Panc1 (cell line): ENCODE results near the gene MTAP. TPM values are rescaled to one million over a fixed set of nuclear protein-coding genes. Genes with fewer than 3 reads are reported as not detected.

ENCODE experiments used
- ATAC-seq: fragments of 200-7000 bp; cut with Tn5 transposase; 2 replicates; pipeline ENCODE4 v1.9.1; 2020; ENCODE audit warnings: mild to moderate bottlenecking, moderate library complexity
- BruUV-seq: library from RNA; stranded (reverse); fragments of 400-500 nt; replicated peaks from 2 replicates; lab custom pipeline; 2021; lab: Mats Ljungman, UMichigan
- CTCF ChIA-PET: fragments of 300-600 bp; sonication (Branson Sonifier 250); formaldehyde crosslinking; loops from one replicate; lab custom pipeline; 2022; ENCODE audit warnings: antibody characterized with exemption; lab: Charles Lee
- POLR2A ChIA-PET: fragments of 300-600 bp; sonication (Branson Sonifier 250); formaldehyde crosslinking; loops from one replicate; lab custom pipeline; 2022; ENCODE audit warnings: antibody characterized with exemption; lab: Charles Lee
- DNase-seq: peaks from one replicate; pipeline ENCODE4 v3.0.0-alpha.2; 2010; ENCODE audit warnings: low read depth, low spot score
- H3K27ac ChIP-seq: 2 replicates; pipeline ENCODE4 v1.5.1; 2011; ENCODE audit warnings: mild to moderate bottlenecking, low read length, inconsistent platforms
- H3K27me3 ChIP-seq: fragments of 200-500 bp; sonication (Bioruptor generic); 2 replicates; pipeline ENCODE4 v1.6.0; 2014; ENCODE audit warnings: low read length, inconsistent platforms; ENCODE audit not compliant: control insufficient read depth, insufficient read depth
- H3K36me3 ChIP-seq: fragments of 200-500 bp; sonication (Bioruptor generic); 2 replicates; pipeline ENCODE4 v1.5.1; 2014; ENCODE audit warnings: inconsistent platforms, mild to moderate bottlenecking, low read length, moderate library complexity; ENCODE audit not compliant: control insufficient read depth, insufficient read depth
- H3K4me1 ChIP-seq: 2 replicates; pipeline ENCODE4 v1.5.1; 2011; ENCODE audit warnings: inconsistent platforms, mild to moderate bottlenecking, low read length, moderate library complexity; ENCODE audit not compliant: control insufficient read depth, insufficient read depth
- H3K4me3 ChIP-seq, 2 experiments: 2 replicates each; pipeline ENCODE4 v1.5.1; 2011 to 2012; ENCODE audit warnings: low read depth in 2 of 2, low read length in 2 of 2, mild to moderate bottlenecking in 2 of 2, inconsistent platforms in 1 of 2, moderate library complexity in 1 of 2
- H3K9me3 ChIP-seq: fragments of 200-500 bp; sonication (Bioruptor generic); 2 replicates; pipeline ENCODE4 v1.5.1; 2014; ENCODE audit warnings: low read depth, mild to moderate bottlenecking, inconsistent platforms, low read length, moderate library complexity; ENCODE audit not compliant: control insufficient read depth, insufficient read depth
- CTCF ChIP-seq: fragments of 450-650 bp; IDR thresholded peaks from 2 replicates; pipeline ENCODE4 v1.5.1; 2017; ENCODE audit warnings: mild to moderate bottlenecking
- POLR2AphosphoS5 ChIP-seq: IDR thresholded peaks from 2 replicates; pipeline ENCODE4 v1.6.1; 2012; ENCODE audit warnings: mild to moderate bottlenecking, low read depth, low read length, moderate library complexity
- REST ChIP-seq, 2 experiments: IDR thresholded peaks; 2 replicates each; pipeline ENCODE4 v1.6.1; 2011 to 2012; ENCODE audit warnings: low read depth in 2 of 2, control low read depth in 1 of 2, low read length in 1 of 2, mild to moderate bottlenecking in 1 of 2, moderate library complexity in 1 of 2; ENCODE audit not compliant: insufficient read depth in 1 of 2
- SIN3A ChIP-seq: IDR thresholded peaks from 2 replicates; pipeline ENCODE4 v1.6.1; 2012; ENCODE audit warnings: low read depth, mild to moderate bottlenecking, low read length, moderate library complexity, borderline replicate concordance; ENCODE audit not compliant: insufficient read depth
- TCF7L2 ChIP-seq: IDR thresholded peaks from 2 replicates; pipeline ENCODE4 v1.6.1; 2011; ENCODE audit warnings: mild to moderate bottlenecking, low read depth, low read length, inconsistent platforms
- in situ Hi-C: cut with HindIII; loops from 2 replicates; pipeline ENCODE4 v1.10.0; 2016; ENCODE audit warnings: low sequenced_read_pairs, low pct_unique_long_range_greater_than_20kb
- intact Hi-C: fragments of 100-400 bp; cut with micrococcal nuclease; formaldehyde crosslinking; loops from one replicate; pipeline ENCODE4 v1.10.0; 2022; ENCODE audit not compliant: unreplicated experiment
- total RNA-seq: library from RNA; stranded (reverse); gene quantifications from one replicate; pipeline ENCODE4 v1.2.1, GENCODE V29; 2021; ENCODE audit not compliant: unreplicated experiment

The MTAP gene
- total RNA-seq, 1 experiment from 2014 or later: 9.6 TPM

GRCh38 chr9:21976334-21976875 is 174.0 kb downstream of the MTAP start:
- Histone ChIP-seq H3K27ac (no peak overlapping the region), H3K36me3 (no peaks in the 10 kb centered on the region), H3K4me1 (no peaks in the 10 kb centered on the region), H3K27me3 (no peaks in the 10 kb centered on the region), H3K4me3 (no peak overlapping the region), H3K9me3 (no peaks in the 10 kb centered on the region)
- in situ Hi-C loops (no loop called here), intact Hi-C loops (no loop called here)
- BruUV-seq: no TSS peak
- DNase-seq (no peak), ATAC-seq (no peak)
- ChIA-PET POLR2A (no interaction called here), CTCF (no interaction called here)
- TF ChIP-seq REST (IDR thresholded peaks at IDR 0.05; ENCODE audit: insufficient read depth in 1 of 2, low read depth in 2 of 2, low read length in 1 of 2): no peak
- TF ChIP-seq CTCF: no peak
- TF ChIP-seq TCF7L2: no peak
- TF ChIP-seq POLR2AphosphoS5: no peak
- no peak for TF ChIP-seq SIN3A

GRCh38 chr9:21982391-21982790 is 180.0 kb downstream of the MTAP start:
- BruUV-seq: no TSS peak
- H3K36me3 ChIP-seq: no peaks in the 10 kb centered on the region
- no peak for TF ChIP-seq POLR2AphosphoS5
- no peak for TF ChIP-seq CTCF
- TF ChIP-seq REST (IDR thresholded peaks at IDR 0.05; ENCODE audit: insufficient read depth in 1 of 2, low read depth in 2 of 2, low read length in 1 of 2): no peak
- TF ChIP-seq SIN3A: no peak
- TF ChIP-seq TCF7L2: no peak
- in situ Hi-C loops: no loop called here
- H3K27me3 ChIP-seq: no peaks in the 10 kb centered on the region
- no peaks in the 10 kb centered on the region for H3K9me3 ChIP-seq
- ChIA-PET POLR2A (no interaction called here), CTCF (no interaction called here)
- no peak for DNase-seq
- H3K4me1 ChIP-seq: no peaks in the 10 kb centered on the region
- no peak for ATAC-seq
- H3K4me3 ChIP-seq: no peak overlapping the region
- no peak overlapping the region for H3K27ac ChIP-seq
- intact Hi-C loops: no loop called here
